Mammary epithelial cell (primary cell): ENCODE results near the gene FAM9B.

Experiments
- CTCF ChIP-seq, 2 donors: IDR thresholded peaks in 1 of 2; conservative IDR thresholded peaks in 1 of 2; 2 replicates each; pipeline ENCODE4 v1.5.1; 2011 to 2012; ENCODE audit warnings: inconsistent platforms in 2 of 2, low read length in 2 of 2, mild to moderate bottlenecking in 2 of 2, control low read depth in 1 of 2, low read depth in 1 of 2; ENCODE audit not compliant: insufficient read depth in 1 of 2; ENCODE audit errors: extremely low read depth in 1 of 2
- EZH2 ChIP-seq: IDR thresholded peaks from 2 replicates; pipeline ENCODE4 v1.6.1; 2012; ENCODE audit warnings: low read length, inconsistent platforms, borderline replicate concordance

- TF ChIP-seq CTCF (conservative IDR thresholded peaks at IDR 0.05 in 1 of 2, IDR thresholded peaks at IDR 0.05 in 1 of 2; ENCODE audit: extremely low read depth in 1 of 2, insufficient read depth in 1 of 2, low read depth in 1 of 2, low read length in 2 of 2) (no peak), EZH2 (no peak)
Observed at GRCh38 chrX:8984231-8984630, 49.7 kb downstream of the FAM9B start.
